WERI-Rb-1 (cell line): ENCODE data around the gene ASB7.

Experiments
- DNase-seq: peaks from one replicate; pipeline ENCODE4 v3.0.0-alpha.2; 2020
- H3K27ac ChIP-seq: fragments of 250-450 bp; sonication (Bioruptor Pico); 2 replicates; pipeline ENCODE4 v1.5.1; 2020; ENCODE audit warnings: mild to moderate bottlenecking, moderate library complexity
- H3K27me3 ChIP-seq: fragments of 250-450 bp; sonication (Bioruptor Pico); 2 replicates; pipeline ENCODE4 v1.5.1; 2021; ENCODE audit warnings: mild to moderate bottlenecking, low read depth, moderate library complexity; ENCODE audit not compliant: insufficient read depth, severe bottlenecking
- H3K36me3 ChIP-seq: fragments of 250-450 bp; sonication (Bioruptor Pico); 2 replicates; pipeline ENCODE4 v1.5.1; 2020; ENCODE audit warnings: mild to moderate bottlenecking, moderate library complexity
- H3K4me3 ChIP-seq: 2 replicates; pipeline ENCODE4 v1.5.1; 2011; ENCODE audit warnings: low read depth, mild to moderate bottlenecking, control low read depth, low read length
- H3K9me3 ChIP-seq: fragments of 250-450 bp; sonication (Bioruptor Pico); 2 replicates; pipeline ENCODE4 v1.5.1; 2021; ENCODE audit warnings: mild to moderate bottlenecking, moderate library complexity; ENCODE audit not compliant: severe bottlenecking
- CTCF ChIP-seq: IDR thresholded peaks from 2 replicates; pipeline ENCODE4 v1.5.1; 2011; ENCODE audit warnings: low read depth, mild to moderate bottlenecking, control low read depth, inconsistent platforms, low read length

Gene ASB7

GRCh38 chr15:100691321-100691720 lies 88.9 kb downstream of the ASB7 start:
- no peak for TF ChIP-seq CTCF
- Histone ChIP-seq H3K4me3 (no peak overlapping the region), H3K36me3 (no peaks in the 10 kb centered on the region), H3K27ac (no peak overlapping the region), H3K9me3 (no peaks in the 10 kb centered on the region), H3K27me3 (no peaks in the 10 kb centered on the region)
- no peak for DNase-seq

- Histone ChIP-seq H3K27me3 (no peaks in the 10 kb centered on the region), H3K27ac (no peak overlapping the region), H3K9me3 (no peaks in the 10 kb centered on the region), H3K4me3 (no peak overlapping the region), H3K36me3 (no peaks in the 10 kb centered on the region)
- no peak for DNase-seq
- no peak for TF ChIP-seq CTCF
Measured at GRCh38 chr15:100692246-100692645, 89.9 kb downstream of the ASB7 start.

GRCh38 chr15:100692671-100693070 lies 90.3 kb downstream of the ASB7 start:
- H3K9me3 ChIP-seq: no peaks in the 10 kb centered on the region
- no peak overlapping the region for H3K4me3 ChIP-seq
- H3K36me3 ChIP-seq: no peaks in the 10 kb centered on the region
- H3K27ac ChIP-seq: no peak overlapping the region
- H3K27me3 ChIP-seq: no peaks in the 10 kb centered on the region
- no peak for DNase-seq
- no peak for TF ChIP-seq CTCF

GRCh38 chr15:100693451-100693850 lies 91.1 kb downstream of the ASB7 start:
- no peaks in the 10 kb centered on the region for H3K9me3 ChIP-seq
- no peaks in the 10 kb centered on the region for H3K36me3 ChIP-seq
- no peak overlapping the region for H3K4me3 ChIP-seq
- TF ChIP-seq CTCF: no peak
- no peaks in the 10 kb centered on the region for H3K27me3 ChIP-seq
- no peak for DNase-seq
- no peak overlapping the region for H3K27ac ChIP-seq

- TF ChIP-seq CTCF: no peak
- H3K27me3 ChIP-seq: no peaks in the 10 kb centered on the region
- no peak overlapping the region for H3K4me3 ChIP-seq
- H3K36me3 ChIP-seq: no peaks in the 10 kb centered on the region
- H3K9me3 ChIP-seq: no peaks in the 10 kb centered on the region
- no peak overlapping the region for H3K27ac ChIP-seq
- DNase-seq: no peak
Measured at GRCh38 chr15:100694381-100695021, 92.1 kb downstream of the ASB7 start.

- Histone ChIP-seq H3K27ac (no peak overlapping the region), H3K4me3 (no peak overlapping the region), H3K9me3 (no peaks in the 10 kb centered on the region), H3K27me3 (no peaks in the 10 kb centered on the region), H3K36me3 (no peaks in the 10 kb centered on the region)
- no peak for TF ChIP-seq CTCF
- no peak for DNase-seq
Measured at GRCh38 chr15:100695048-100695447, 92.7 kb downstream of the ASB7 start.
